ENCODE results near the gene GTF2H3. TPM values are rescaled to one million over a fixed set of nuclear protein-coding genes. Genes with fewer than 3 reads are reported as not detected.
A peak's percentile ranks its signal among the peaks of the same experiment; 100 is the strongest.

Gene GTF2H3
- total and polyA plus RNA-seq, 2 donors (not counting 1 experiment from before 2014, with no cell fraction given): 10.5 to 24.2 TPM

DNA sequence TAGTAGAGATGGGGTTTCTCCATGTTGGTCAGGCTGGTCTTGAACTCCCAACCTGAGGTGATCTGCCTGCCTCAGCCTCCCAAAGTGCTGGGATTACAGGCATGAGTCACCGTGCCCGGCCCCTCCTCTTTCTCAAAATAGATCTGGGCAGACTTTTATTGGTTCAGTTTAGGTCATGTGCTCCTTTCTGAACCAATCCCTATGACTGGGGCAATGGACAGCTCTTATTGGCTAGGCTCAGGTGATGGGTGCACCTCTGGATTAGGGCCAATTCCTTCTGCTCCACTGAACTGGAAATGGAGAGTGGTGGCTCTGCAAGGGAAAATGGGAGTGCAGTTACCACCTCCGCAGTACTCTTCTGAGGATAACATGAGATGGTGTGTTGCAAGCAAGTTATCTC, 72.3 kb downstream of the GTF2H3 start:
- ATAC-seq (ENCODE audit: low read depth): no peak
- Mint-ChIP-seq H3K27me3 (no peaks in the 10 kb centered on the region), H3K4me1 (peaks cover 2% of the 10 kb centered on the region), H3K9me3 (ENCODE audit: insufficient read depth) (no peaks in the 10 kb centered on the region), H3K27ac (no peak overlapping the region), H3K4me3 (no peak overlapping the region)
- no peaks in the 10 kb centered on the region for H4K20me1 ChIP-seq (ENCODE audit: control insufficient read depth, insufficient read depth, low read length, poor library complexity, severe bottlenecking)
- no peaks in the 10 kb centered on the region for H3K9me3 ChIP-seq (ENCODE audit: control extremely low read depth in 1 of 3, control insufficient read depth in 2 of 3, insufficient read depth in 1 of 3, low read length in 2 of 3)
- no peak overlapping the region for H2AFZ ChIP-seq (ENCODE audit: insufficient read depth, low read depth, low read length, poor library complexity, severe bottlenecking)
- TF ChIP-seq EZH2 (IDR thresholded peaks at IDR 0.05; ENCODE audit: borderline replicate concordance, insufficient read depth, low read depth, low read length, poor library complexity, severe bottlenecking): no peak
- TF ChIP-seq, protein P1, sequence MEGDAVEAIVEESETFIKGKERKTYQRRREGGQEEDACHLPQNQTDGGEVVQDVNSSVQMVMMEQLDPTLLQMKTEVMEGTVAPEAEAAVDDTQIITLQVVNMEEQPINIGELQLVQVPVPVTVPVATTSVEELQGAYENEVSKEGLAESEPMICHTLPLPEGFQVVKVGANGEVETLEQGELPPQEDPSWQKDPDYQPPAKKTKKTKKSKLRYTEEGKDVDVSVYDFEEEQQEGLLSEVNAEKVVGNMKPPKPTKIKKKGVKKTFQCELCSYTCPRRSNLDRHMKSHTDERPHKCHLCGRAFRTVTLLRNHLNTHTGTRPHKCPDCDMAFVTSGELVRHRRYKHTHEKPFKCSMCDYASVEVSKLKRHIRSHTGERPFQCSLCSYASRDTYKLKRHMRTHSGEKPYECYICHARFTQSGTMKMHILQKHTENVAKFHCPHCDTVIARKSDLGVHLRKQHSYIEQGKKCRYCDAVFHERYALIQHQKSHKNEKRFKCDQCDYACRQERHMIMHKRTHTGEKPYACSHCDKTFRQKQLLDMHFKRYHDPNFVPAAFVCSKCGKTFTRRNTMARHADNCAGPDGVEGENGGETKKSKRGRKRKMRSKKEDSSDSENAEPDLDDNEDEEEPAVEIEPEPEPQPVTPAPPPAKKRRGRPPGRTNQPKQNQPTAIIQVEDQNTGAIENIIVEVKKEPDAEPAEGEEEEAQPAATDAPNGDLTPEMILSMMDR (IDR thresholded peaks at IDR 0.05): no peak
- DNase-seq: no peak
- no peak overlapping the region for H3K4me2 ChIP-seq (replicated peaks; ENCODE audit: low read depth, low read length, poor library complexity, severe bottlenecking)
- no peaks in the 10 kb centered on the region for H3K4me1 ChIP-seq (ENCODE audit: control insufficient read depth in 2 of 2, insufficient read depth in 2 of 2, low read length in 2 of 2)
- no peaks in the 10 kb centered on the region for H3K79me2 ChIP-seq (ENCODE audit: control insufficient read depth, insufficient read depth, low read length)
- no peak overlapping the region for H3K27ac ChIP-seq (ENCODE audit: low read length in 2 of 2)
- H3K4me3 ChIP-seq (ENCODE audit: control extremely low read depth in 1 of 5, extremely low read depth in 1 of 5, insufficient read depth in 1 of 5, low read depth in 2 of 5, low read length in 4 of 5): no peak overlapping the region
- no peaks in the 10 kb centered on the region for H3K36me3 ChIP-seq (replicated peaks in 1 of 2; ENCODE audit: control extremely low read depth in 1 of 2, control insufficient read depth in 1 of 2, extremely low read depth in 1 of 2, insufficient read depth in 2 of 2, low read length in 1 of 2)
- POLR2A ChIA-PET: no interaction called here
- no peaks in the 10 kb centered on the region for H3K27me3 ChIP-seq (replicated peaks in 1 of 4; ENCODE audit: control extremely low read depth in 1 of 4, control insufficient read depth in 3 of 4, insufficient read depth in 4 of 4, low read length in 3 of 4)
- CTCF ChIA-PET: no interaction called here
- 91% methylated on average over 3 of the region's 3 CpGs for WGBS (ENCODE audit: insufficient coverage)
- intact Hi-C loops (cut with micrococcal nuclease): no loop called here
- H3K9ac ChIP-seq (ENCODE audit: low read length): no peak overlapping the region

DNA sequence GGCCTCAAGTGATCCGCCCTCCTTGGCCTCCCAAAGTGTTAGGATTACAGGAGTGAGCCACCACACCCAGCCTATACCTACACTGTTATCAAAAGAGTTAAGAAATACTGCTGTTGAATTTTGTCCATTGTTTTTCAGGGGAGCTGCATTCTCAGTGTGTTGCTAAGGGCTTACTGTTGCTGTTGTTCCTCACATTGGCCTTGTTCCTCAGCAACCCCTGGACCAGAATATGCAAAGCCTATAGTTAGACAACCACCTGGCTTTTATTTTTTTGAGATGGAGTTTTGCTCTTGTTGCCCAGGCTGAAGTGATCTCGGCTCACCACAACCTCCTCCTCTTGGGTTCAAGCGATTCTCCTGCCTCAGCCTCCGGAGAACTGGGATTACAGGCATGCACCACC, 73.8 kb downstream of the GTF2H3 start:
- no CpG with 5 or more reads among the region's 4 CpGs for WGBS (ENCODE audit: insufficient coverage)
- POLR2A ChIA-PET: no interaction called here
- Histone ChIP-seq H3K27me3 (replicated peaks in 1 of 4; ENCODE audit: control extremely low read depth in 1 of 4, control insufficient read depth in 3 of 4, insufficient read depth in 4 of 4, low read length in 3 of 4) (no peaks in the 10 kb centered on the region), H3K9me3 (ENCODE audit: control extremely low read depth in 1 of 3, control insufficient read depth in 2 of 3, insufficient read depth in 1 of 3, low read length in 2 of 3) (no peaks in the 10 kb centered on the region), H3K4me3 (ENCODE audit: control extremely low read depth in 1 of 5, extremely low read depth in 1 of 5, insufficient read depth in 1 of 5, low read depth in 2 of 5, low read length in 4 of 5) (no peak overlapping the region), H3K9ac (ENCODE audit: low read length) (no peak overlapping the region), H4K20me1 (ENCODE audit: control insufficient read depth, insufficient read depth, low read length, poor library complexity, severe bottlenecking) (no peaks in the 10 kb centered on the region), H2AFZ (ENCODE audit: insufficient read depth, low read depth, low read length, poor library complexity, severe bottlenecking) (no peak overlapping the region), H3K36me3 (replicated peaks in 1 of 2; ENCODE audit: control extremely low read depth in 1 of 2, control insufficient read depth in 1 of 2, extremely low read depth in 1 of 2, insufficient read depth in 2 of 2, low read length in 1 of 2) (no peaks in the 10 kb centered on the region), H3K4me1 (ENCODE audit: control insufficient read depth in 2 of 2, insufficient read depth in 2 of 2, low read length in 2 of 2) (peaks cover 5 to 6% of the 10 kb centered on the region in 2 donors), H3K79me2 (ENCODE audit: control insufficient read depth, insufficient read depth, low read length) (peaks cover 8% of the 10 kb centered on the region), H3K4me2 (replicated peaks; ENCODE audit: low read depth, low read length, poor library complexity, severe bottlenecking) (no peak overlapping the region), H3K27ac (ENCODE audit: low read length in 2 of 2) (no peak overlapping the region)
- no peaks in the 10 kb centered on the region for H3K27me3 Mint-ChIP-seq
- H3K9me3 Mint-ChIP-seq (ENCODE audit: insufficient read depth): no peaks in the 10 kb centered on the region
- CTCF ChIA-PET: no interaction called here
- TF ChIP-seq, protein P1 (IDR thresholded peaks at IDR 0.05): no peak
- TF ChIP-seq EZH2 (IDR thresholded peaks at IDR 0.05; ENCODE audit: borderline replicate concordance, insufficient read depth, low read depth, low read length, poor library complexity, severe bottlenecking): no peak
- intact Hi-C loops (cut with micrococcal nuclease): no loop called here
- no peak overlapping the region for H3K4me3 Mint-ChIP-seq
- DNase-seq (no peak), ATAC-seq (ENCODE audit: low read depth) (no peak)
- H3K27ac Mint-ChIP-seq: no peak overlapping the region
- H3K4me1 Mint-ChIP-seq: peaks cover 4% of the 10 kb centered on the region

Small RNA genes lying within 50 kb of the gene (small RNA-seq; reads per million reads assigned to genes)
- 3.6 reads per million, percentile 55 among the genes with 10 or more reads in this experiment for gene SNORA9B (ENCODE audit: insufficient read length, low read depth, low replicate concordance)

Other genes starting within 250 kb of the GTF2H3 start
- 35.7 and 40.6 TPM in 2 replicates for gene KMT5A, start 249.7 kb upstream of the GTF2H3 start, total RNA-seq
- gene KMT5A, start 249.7 kb upstream of the GTF2H3 start, polyA plus RNA-seq: 17.1 and 18.9 TPM in 2 replicates
- gene RILPL2, start 197.1 kb upstream of the GTF2H3 start, total RNA-seq: 12.6 and 13.0 TPM in 2 replicates
- 3.3 and 4.0 TPM in 2 replicates for gene RILPL2, start 197.1 kb upstream of the GTF2H3 start, polyA plus RNA-seq
- 57.8 and 58.2 TPM in 2 replicates for gene SNRNP35, start 175.7 kb upstream of the GTF2H3 start, total RNA-seq
- gene SNRNP35, start 175.7 kb upstream of the GTF2H3 start, polyA plus RNA-seq: 33.8 and 46.6 TPM in 2 replicates
- gene RILPL1, start 100.1 kb upstream of the GTF2H3 start, total RNA-seq: 2.6 and 2.8 TPM in 2 replicates
- gene RILPL1, start 100.1 kb upstream of the GTF2H3 start, polyA plus RNA-seq: 1.1 and 2.6 TPM in 2 replicates
- gene TMED2, start 49.3 kb upstream of the GTF2H3 start, total RNA-seq: 82.6 and 89.0 TPM in 2 replicates
- gene TMED2, start 49.3 kb upstream of the GTF2H3 start, polyA plus RNA-seq: 19.3 and 25.3 TPM in 2 replicates
- 33.3 and 35.6 TPM in 2 replicates for gene DDX55, start 31.7 kb upstream of the GTF2H3 start, total RNA-seq
- gene DDX55, start 31.7 kb upstream of the GTF2H3 start, polyA plus RNA-seq: 39.9 and 55.2 TPM in 2 replicates
- 54.0 and 56.7 TPM in 2 replicates for gene EIF2B1, start 143 bp upstream of the GTF2H3 start, total RNA-seq
- 48.9 and 59.0 TPM in 2 replicates for gene EIF2B1, start 143 bp upstream of the GTF2H3 start, polyA plus RNA-seq
- gene TCTN2, start 37.3 kb downstream of the GTF2H3 start, total RNA-seq: 21.9 and 22.8 TPM in 2 replicates
- gene TCTN2, start 37.3 kb downstream of the GTF2H3 start, polyA plus RNA-seq: 7.8 and 8.5 TPM in 2 replicates
- gene ATP6V0A2, start 78.5 kb downstream of the GTF2H3 start, total RNA-seq: 51.1 and 51.6 TPM in 2 replicates
- gene ATP6V0A2, start 78.5 kb downstream of the GTF2H3 start, polyA plus RNA-seq: 27.6 and 35.1 TPM in 2 replicates
- 0.66 and 0.99 TPM in 2 replicates for gene DNAH10, start 128.5 kb downstream of the GTF2H3 start, total RNA-seq
- 0.24 and 0.55 TPM in 2 replicates for gene DNAH10, start 128.5 kb downstream of the GTF2H3 start, polyA plus RNA-seq